Gastroesophageal sphincter (tissue), 3 donors: ENCODE measurements around the gene MACROD2.

ENCODE experiments used
- POLR2A ChIP-seq, 2 donors: fragments of 450-650 bp; IDR thresholded peaks; one replicate each; pipeline ENCODE4 v1.6.1; 2017; ENCODE audit warnings: antibody characterized with exemption in 2 of 2, mild to moderate bottlenecking in 2 of 2, moderate library complexity in 1 of 2
- POLR2AphosphoS5 ChIP-seq: sonication (generic); formaldehyde crosslinking; IDR thresholded peaks from one replicate; pipeline ENCODE4 v1.6.1; 2017; ENCODE audit warnings: antibody characterized with exemption
- TF ChIP-seq, protein P1 (sequence below), 4 experiments: fragments of 200-600 bp in 2 of 4; fragments of 450-650 bp in 2 of 4; sonication (generic) in 1 of 4; IDR thresholded peaks; one replicate each; pipeline ENCODE4 v1.5.1; 2017 to 2019; ENCODE audit warnings: antibody characterized with exemption in 4 of 4, mild to moderate bottlenecking in 2 of 4, moderate library complexity in 2 of 4

DNA sequence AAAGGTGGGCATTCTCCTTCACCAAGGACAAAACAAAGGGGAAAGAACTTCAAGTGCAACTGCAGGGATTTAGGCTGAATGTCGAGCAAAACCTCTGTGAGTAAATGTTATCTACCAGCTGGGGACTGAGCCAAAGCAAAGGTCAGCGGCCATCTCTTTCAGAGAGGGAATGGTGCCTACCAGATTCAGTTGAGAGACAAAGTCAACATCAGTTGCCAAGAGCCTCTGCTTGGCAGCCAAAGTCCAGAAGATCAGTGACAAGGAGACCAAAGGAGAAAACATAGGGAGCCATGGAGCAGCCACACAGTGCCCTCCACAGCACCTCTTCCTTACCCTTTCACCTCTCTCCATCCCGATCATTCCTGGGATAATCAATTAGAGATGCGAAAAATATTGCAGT, 2105.5 kb downstream of the MACROD2 start:
- TF ChIP-seq, protein P1, sequence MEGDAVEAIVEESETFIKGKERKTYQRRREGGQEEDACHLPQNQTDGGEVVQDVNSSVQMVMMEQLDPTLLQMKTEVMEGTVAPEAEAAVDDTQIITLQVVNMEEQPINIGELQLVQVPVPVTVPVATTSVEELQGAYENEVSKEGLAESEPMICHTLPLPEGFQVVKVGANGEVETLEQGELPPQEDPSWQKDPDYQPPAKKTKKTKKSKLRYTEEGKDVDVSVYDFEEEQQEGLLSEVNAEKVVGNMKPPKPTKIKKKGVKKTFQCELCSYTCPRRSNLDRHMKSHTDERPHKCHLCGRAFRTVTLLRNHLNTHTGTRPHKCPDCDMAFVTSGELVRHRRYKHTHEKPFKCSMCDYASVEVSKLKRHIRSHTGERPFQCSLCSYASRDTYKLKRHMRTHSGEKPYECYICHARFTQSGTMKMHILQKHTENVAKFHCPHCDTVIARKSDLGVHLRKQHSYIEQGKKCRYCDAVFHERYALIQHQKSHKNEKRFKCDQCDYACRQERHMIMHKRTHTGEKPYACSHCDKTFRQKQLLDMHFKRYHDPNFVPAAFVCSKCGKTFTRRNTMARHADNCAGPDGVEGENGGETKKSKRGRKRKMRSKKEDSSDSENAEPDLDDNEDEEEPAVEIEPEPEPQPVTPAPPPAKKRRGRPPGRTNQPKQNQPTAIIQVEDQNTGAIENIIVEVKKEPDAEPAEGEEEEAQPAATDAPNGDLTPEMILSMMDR (IDR thresholded peaks at IDR 0.05) = no peak
- TF ChIP-seq POLR2A (IDR thresholded peaks at IDR 0.05) = no peak
- TF ChIP-seq POLR2AphosphoS5 = no peak
